Endothelial cell of hepatic sinusoid (primary cell): ENCODE results near the gene MAPKBP1.

Experiments used
- in situ Hi-C: cut with HindIII; loops from 2 replicates; pipeline ENCODE4 v1.10.0; 2017; ENCODE audit warnings: low sequenced_read_pairs

MAPKBP1 gene

GRCh38 chr15:41842229-41842628, 67.9 kb downstream of the MAPKBP1 start:
- in situ Hi-C loops = no loop called here

- in situ Hi-C loops = no loop called here
These were observed 69.3 kb downstream of the MAPKBP1 start for GRCh38 chr15:41843571-41843970.

GRCh38 chr15:41844814-41845213, 70.5 kb downstream of the MAPKBP1 start:
- in situ Hi-C loops = no loop called here

GRCh38 chr15:41847206-41847605, 72.9 kb downstream of the MAPKBP1 start:
- in situ Hi-C loops = no loop called here

- in situ Hi-C loops = no loop called here
These were observed 73.7 kb downstream of the MAPKBP1 start for GRCh38 chr15:41847981-41848380.

GRCh38 chr15:41848631-41849030, 74.3 kb downstream of the MAPKBP1 start:
- in situ Hi-C loops = no loop called here

GRCh38 chr15:41849204-41849603, 74.9 kb downstream of the MAPKBP1 start:
- in situ Hi-C loops = no loop called here

- in situ Hi-C loops = no loop called here
These were observed 75.6 kb downstream of the MAPKBP1 start for GRCh38 chr15:41849861-41850260.

- in situ Hi-C loops = no loop called here
These were observed 76.3 kb downstream of the MAPKBP1 start for GRCh38 chr15:41850482-41851166.

- in situ Hi-C loops = no loop called here
These were observed 76.9 kb downstream of the MAPKBP1 start for GRCh38 chr15:41851167-41851523.

GRCh38 chr15:41851755-41852370, 77.6 kb downstream of the MAPKBP1 start:
- in situ Hi-C loops = no loop called here

GRCh38 chr15:41852736-41853590, 78.7 kb downstream of the MAPKBP1 start:
- in situ Hi-C loops = no loop called here

- in situ Hi-C loops = no loop called here
These were observed 79.5 kb downstream of the MAPKBP1 start for GRCh38 chr15:41853831-41854230.

GRCh38 chr15:41854443-41854842, 80.2 kb downstream of the MAPKBP1 start:
- in situ Hi-C loops = no loop called here

- in situ Hi-C loops = no loop called here
These were observed 81.1 kb downstream of the MAPKBP1 start for GRCh38 chr15:41855261-41855961.

GRCh38 chr15:41856262-41856661, 82.0 kb downstream of the MAPKBP1 start:
- in situ Hi-C loops = no loop called here

- in situ Hi-C loops = no loop called here
These were observed 82.4 kb downstream of the MAPKBP1 start for GRCh38 chr15:41856716-41857115.

- in situ Hi-C loops = no loop called here
These were observed 83.0 kb downstream of the MAPKBP1 start for GRCh38 chr15:41857316-41857715.

GRCh38 chr15:41858756-41859155, 84.5 kb downstream of the MAPKBP1 start:
- in situ Hi-C loops = no loop called here

- in situ Hi-C loops = no loop called here
These were observed 86.0 kb downstream of the MAPKBP1 start for GRCh38 chr15:41860049-41860828.
